OCI-LY7 (cell line): Measurements from ENCODE around the gene ZDHHC14. TPM values are rescaled to one million over a fixed set of nuclear protein-coding genes. Genes with fewer than 3 reads are reported as not detected.

Experiments used
- BruUV-seq: library from RNA; stranded (reverse); fragments of 400-500 nt; replicated peaks from 2 replicates; lab custom pipeline; 2021; lab: Mats Ljungman, UMichigan
- CTCF ChIA-PET: fragments of 300-600 bp; sonication (Branson Sonifier 250); formaldehyde crosslinking; loops from one replicate; lab custom pipeline; 2022; ENCODE audit warnings: antibody characterized with exemption; ENCODE audit not compliant: unreplicated experiment; lab: Charles Lee
- POLR2A ChIA-PET: fragments of 300-600 bp; sonication (Branson Sonifier 250); formaldehyde crosslinking; loops from one replicate; lab custom pipeline; 2022; ENCODE audit warnings: antibody characterized with exemption; lab: Charles Lee
- DNase-seq: peaks from one replicate; pipeline ENCODE4 v3.0.0-alpha.2; 2015; ENCODE audit warnings: low spot score
- H2AFZ ChIP-seq: fragments of 200-600 bp; sonication (generic), shearing (Covaris generic); 2 replicates; pipeline ENCODE4 v1.6.1; 2014; ENCODE audit warnings: mild to moderate bottlenecking, antibody characterized with exemption, low read length, moderate library complexity
- H3K27ac ChIP-seq: fragments of 200-600 bp; sonication (generic); 2 replicates; pipeline ENCODE4 v1.5.1; 2014; ENCODE audit warnings: mixed run types, low read depth, mild to moderate bottlenecking, moderate library complexity, low read length, inconsistent platforms; ENCODE audit not compliant: poor library complexity, severe bottlenecking
- H3K36me3 ChIP-seq: fragments of 200-600 bp; sonication (generic); 2 replicates; pipeline ENCODE4 v1.6.1; 2014; ENCODE audit warnings: mild to moderate bottlenecking, antibody characterized with exemption, low read length, moderate library complexity, mixed read lengths; ENCODE audit not compliant: insufficient read depth
- H3K4me1 ChIP-seq: fragments of 200-600 bp; sonication (generic); 2 replicates; pipeline ENCODE4 v1.5.1; 2014; ENCODE audit warnings: mild to moderate bottlenecking, low read length; ENCODE audit not compliant: insufficient read depth, poor library complexity, severe bottlenecking
- H3K4me2 ChIP-seq: fragments of 200-600 bp; sonication (generic); 2 replicates; pipeline ENCODE4 v1.6.1; 2014; ENCODE audit warnings: mild to moderate bottlenecking, low read length
- H3K4me3 ChIP-seq: fragments of 200-600 bp; sonication (generic); 2 replicates; pipeline ENCODE4 v1.5.1; 2014; ENCODE audit warnings: mild to moderate bottlenecking, low read depth, low read length; ENCODE audit not compliant: poor library complexity, severe bottlenecking
- H3K79me2 ChIP-seq: fragments of 200-600 bp; sonication (generic); 2 replicates; pipeline ENCODE4 v1.6.1; 2016; ENCODE audit warnings: low read depth, mild to moderate bottlenecking, low read length, moderate library complexity, mixed read lengths; ENCODE audit not compliant: insufficient read depth
- H3K9me2 ChIP-seq: fragments of 200-600 bp; sonication (generic); 2 replicates; pipeline ENCODE4 v1.6.1; 2016; ENCODE audit warnings: mild to moderate bottlenecking, low read length, mixed read lengths; ENCODE audit not compliant: insufficient read depth
- H3K9me3 ChIP-seq: fragments of 200-600 bp; sonication (generic); 2 replicates; pipeline ENCODE4 v1.6.1; 2014; ENCODE audit warnings: mild to moderate bottlenecking, mixed run types, low read length, mixed read lengths
- H4K20me1 ChIP-seq: fragments of 200-600 bp; sonication (generic); 2 replicates; pipeline ENCODE4 v1.6.1; 2014; ENCODE audit warnings: mild to moderate bottlenecking, antibody characterized with exemption, low read length, moderate library complexity, mixed read lengths; ENCODE audit not compliant: insufficient read depth
- CTCF ChIP-seq: fragments of 200-600 bp; sonication (generic); conservative IDR thresholded peaks from 2 replicates; pipeline ENCODE4 v1.5.1; 2014; ENCODE audit warnings: mild to moderate bottlenecking, antibody characterized with exemption, low read length, moderate library complexity, mixed read lengths
- EZH2phosphoT487 ChIP-seq: fragments of 200-600 bp; sonication (generic); IDR thresholded peaks from 2 replicates; pipeline ENCODE4 v1.6.1; 2018; ENCODE audit warnings: low read depth, borderline replicate concordance, mild to moderate bottlenecking, mixed run types, antibody characterized with exemption, low read length, moderate library complexity, mixed read lengths
- intact Hi-C: fragments of 100-400 bp; cut with micrococcal nuclease; formaldehyde crosslinking; loops from one replicate; pipeline ENCODE4 v1.10.0; 2022; ENCODE audit not compliant: unreplicated experiment
- total RNA-seq, 2 experiments: library from RNA; depleted of rRNA in 1 of 2; stranded (reverse); fragments of >200 nt in 1 of 2; shearing (Covaris generic) in 1 of 2; gene quantifications; 2 replicates each; pipeline ENCODE4 v1.2.3, GENCODE V29; 2014 to 2022

ZDHHC14 gene
- total RNA-seq, 2 experiments from 2014 or later, result 0.69 to 3.0 TPM

- Histone ChIP-seq H4K20me1 (no peaks in the 10 kb centered on the region), H3K9me2 (no peaks in the 10 kb centered on the region), H3K27ac (no peak overlapping the region), H3K4me3 (no peak overlapping the region), H3K36me3 (no peaks in the 10 kb centered on the region), H3K9me3 (no peaks in the 10 kb centered on the region), H3K4me1 (no peaks in the 10 kb centered on the region), H3K79me2 (no peaks in the 10 kb centered on the region), H3K4me2 (no peak overlapping the region), H2AFZ (no peak overlapping the region)
- POLR2A ChIA-PET, result no interaction called here
- CTCF ChIA-PET, result no interaction called here
- intact Hi-C loops, result no loop called here
- TF ChIP-seq CTCF, result no peak
- no peak for TF ChIP-seq EZH2phosphoT487
- BruUV-seq, result no TSS peak
- DNase-seq, result no peak
Observed at GRCh38 chr6:157455731-157456523, 74.9 kb downstream of the ZDHHC14 start.

GRCh38 chr6:157456524-157456829 lies 75.5 kb downstream of the ZDHHC14 start:
- no peaks in the 10 kb centered on the region for H3K9me2 ChIP-seq
- no TSS peak for BruUV-seq
- DNase-seq, result no peak
- H3K9me3 ChIP-seq, result no peaks in the 10 kb centered on the region
- no peaks in the 10 kb centered on the region for H3K79me2 ChIP-seq
- H3K27ac ChIP-seq, result no peak overlapping the region
- no peaks in the 10 kb centered on the region for H4K20me1 ChIP-seq
- H3K4me2 ChIP-seq, result no peak overlapping the region
- H3K4me1 ChIP-seq, result no peaks in the 10 kb centered on the region
- H3K4me3 ChIP-seq, result no peak overlapping the region
- H2AFZ ChIP-seq, result no peak overlapping the region
- POLR2A ChIA-PET, result no interaction called here
- intact Hi-C loops, result no loop called here
- H3K36me3 ChIP-seq, result no peaks in the 10 kb centered on the region
- CTCF ChIA-PET, result interaction anchor here (0.5 kb wide), 1 partner anchor 795 kb away, joined by 3 read pairs; no protein-coding TSS in a partner anchor
- TF ChIP-seq CTCF, result no peak
- no peak for TF ChIP-seq EZH2phosphoT487

- TF ChIP-seq CTCF (no peak), EZH2phosphoT487 (no peak)
- Histone ChIP-seq H3K9me2 (no peaks in the 10 kb centered on the region), H3K4me2 (no peak overlapping the region), H3K9me3 (no peaks in the 10 kb centered on the region), H2AFZ (no peak overlapping the region), H3K36me3 (no peaks in the 10 kb centered on the region), H4K20me1 (no peaks in the 10 kb centered on the region), H3K27ac (no peak overlapping the region), H3K79me2 (no peaks in the 10 kb centered on the region), H3K4me3 (no peak overlapping the region), H3K4me1 (no peaks in the 10 kb centered on the region)
- ChIA-PET POLR2A (interaction anchor here (0.6 kb wide), 1 partner anchor 1437 kb away, joined by 3 read pairs; no protein-coding TSS in a partner anchor), CTCF (no interaction called here)
- intact Hi-C loops, result no loop called here
- no peak for DNase-seq
- no TSS peak for BruUV-seq
Observed at GRCh38 chr6:157457787-157458186, 76.8 kb downstream of the ZDHHC14 start.
